ENCODE results near the gene XRRA1. TPM values are rescaled to one million over a fixed set of nuclear protein-coding genes. Genes with fewer than 3 reads are reported as not detected.

Gene XRRA1
- total and polyA plus RNA-seq, 11 donors = 3.9 to 26.6 (median 13.1) TPM

DNA sequence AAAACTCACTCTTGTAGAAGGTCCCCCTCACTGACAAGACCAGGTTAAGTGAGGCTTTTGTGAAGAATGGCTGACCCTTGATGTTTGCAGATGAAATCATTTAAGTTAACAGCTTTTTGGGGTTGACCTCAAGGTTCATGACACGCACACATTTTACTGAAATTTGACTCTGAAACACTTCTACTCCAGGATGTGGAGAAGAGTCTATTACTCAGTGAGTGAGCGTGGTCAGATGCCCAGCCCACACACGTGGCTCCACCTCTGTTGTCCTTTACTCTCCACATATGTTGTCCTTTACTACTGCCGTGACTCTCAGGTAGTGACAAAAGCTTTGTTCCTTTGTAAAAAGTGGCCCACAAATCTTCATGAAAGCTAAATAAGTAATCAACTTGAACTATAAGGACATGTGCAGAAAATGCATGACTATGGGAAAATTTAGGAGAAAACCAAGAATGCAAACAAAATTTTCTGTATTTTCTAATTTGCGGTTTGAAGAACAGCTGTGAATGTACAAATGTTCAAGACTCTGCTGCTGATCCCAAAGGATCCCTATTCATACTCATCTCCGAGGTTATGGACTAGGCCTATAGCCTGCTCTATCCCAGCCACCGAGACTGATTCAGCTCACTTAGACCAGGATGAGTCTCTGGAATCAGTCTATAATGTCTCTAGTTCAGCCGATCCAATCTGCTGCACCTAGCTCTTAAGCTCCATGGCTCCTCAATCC is 22.4 kb downstream of the XRRA1 start:
- Histone ChIP-seq H3K4me1 (no peaks in the 10 kb centered on the region), H3K4me3 (no peak overlapping the region), H3K27ac (no peak overlapping the region), H3K9me3 (no peaks in the 10 kb centered on the region), H3K27me3 (no peaks in the 10 kb centered on the region), H3K36me3 (peaks cover 0 to 85% (median 17%) of the 10 kb centered on the region in 9 donors)
- DNase-seq = no peak
- intact Hi-C loops (cut with DNase I) = loop anchor here in 6 of 10 donors (5.0 to 10.0 kb wide), 4 partner anchors 106 to 321 kb away; no protein-coding TSS in a partner anchor
- TF ChIP-seq, protein P1, sequence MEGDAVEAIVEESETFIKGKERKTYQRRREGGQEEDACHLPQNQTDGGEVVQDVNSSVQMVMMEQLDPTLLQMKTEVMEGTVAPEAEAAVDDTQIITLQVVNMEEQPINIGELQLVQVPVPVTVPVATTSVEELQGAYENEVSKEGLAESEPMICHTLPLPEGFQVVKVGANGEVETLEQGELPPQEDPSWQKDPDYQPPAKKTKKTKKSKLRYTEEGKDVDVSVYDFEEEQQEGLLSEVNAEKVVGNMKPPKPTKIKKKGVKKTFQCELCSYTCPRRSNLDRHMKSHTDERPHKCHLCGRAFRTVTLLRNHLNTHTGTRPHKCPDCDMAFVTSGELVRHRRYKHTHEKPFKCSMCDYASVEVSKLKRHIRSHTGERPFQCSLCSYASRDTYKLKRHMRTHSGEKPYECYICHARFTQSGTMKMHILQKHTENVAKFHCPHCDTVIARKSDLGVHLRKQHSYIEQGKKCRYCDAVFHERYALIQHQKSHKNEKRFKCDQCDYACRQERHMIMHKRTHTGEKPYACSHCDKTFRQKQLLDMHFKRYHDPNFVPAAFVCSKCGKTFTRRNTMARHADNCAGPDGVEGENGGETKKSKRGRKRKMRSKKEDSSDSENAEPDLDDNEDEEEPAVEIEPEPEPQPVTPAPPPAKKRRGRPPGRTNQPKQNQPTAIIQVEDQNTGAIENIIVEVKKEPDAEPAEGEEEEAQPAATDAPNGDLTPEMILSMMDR (IDR thresholded peaks at IDR 0.05) = no peak
- no peak for TF ChIP-seq POLR2A (IDR thresholded peaks at IDR 0.05)
- ATAC-seq = no peak
- 88 to 94% (median 91%) methylated on average over 8 of the region's 8 CpGs for WGBS, 4 donors

DNA sequence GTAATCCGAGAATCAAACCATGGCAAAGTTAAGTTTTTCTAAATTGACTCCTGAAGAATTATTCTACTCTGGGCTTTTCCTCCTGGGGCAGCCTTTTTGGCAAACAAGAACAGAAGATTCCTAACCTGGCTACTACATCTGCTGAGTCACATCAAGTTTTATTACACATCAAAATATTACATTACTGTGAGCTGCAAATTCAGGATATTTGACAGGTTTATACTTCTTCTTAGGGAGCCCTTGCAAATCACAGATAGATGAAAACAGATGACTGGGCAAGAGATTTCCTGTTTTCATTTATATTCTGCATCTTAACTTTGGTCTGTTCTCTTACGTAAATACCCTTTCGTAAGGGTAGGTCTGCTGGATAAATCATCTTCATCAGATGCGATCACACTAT is 23.6 kb downstream of the XRRA1 start:
- intact Hi-C loops (cut with DNase I) = loop anchor here in 6 of 10 donors (5.0 to 10.0 kb wide), 4 partner anchors 107 to 322 kb away; no protein-coding TSS in a partner anchor
- ATAC-seq (no peak), DNase-seq (no peak)
- Histone ChIP-seq H3K36me3 (peaks cover 0 to 85% (median 22%) of the 10 kb centered on the region in 9 donors), H3K4me3 (no peak overlapping the region), H3K27ac (no peak overlapping the region), H3K4me1 (no peaks in the 10 kb centered on the region), H3K9me3 (no peaks in the 10 kb centered on the region), H3K27me3 (no peaks in the 10 kb centered on the region)
- TF ChIP-seq, protein P1 (IDR thresholded peaks at IDR 0.05) = no peak
- TF ChIP-seq POLR2A (IDR thresholded peaks at IDR 0.05) = no peak
- WGBS, 4 donors = 89 to 97% (median 95%) methylated on average over 4 of the region's 4 CpGs

DNA sequence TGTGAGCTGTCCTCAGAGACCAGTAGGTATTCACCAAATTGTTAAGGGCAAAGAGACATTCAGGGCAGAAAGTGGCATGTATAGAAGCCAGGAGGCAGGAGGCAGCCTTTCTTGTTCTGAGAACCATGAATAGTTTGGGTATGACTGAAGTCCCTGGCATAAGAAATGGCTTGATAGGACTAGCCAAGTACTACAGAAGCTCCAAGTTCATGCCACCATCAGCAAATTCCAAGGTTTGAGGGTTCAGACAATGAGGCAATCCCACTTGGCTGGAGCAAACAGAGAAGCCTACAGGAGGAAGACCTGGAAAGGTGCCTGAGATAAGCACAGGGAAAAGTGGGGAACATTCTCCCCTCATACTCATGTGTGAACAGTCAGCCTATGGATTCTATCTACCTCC is 25.8 kb downstream of the XRRA1 start:
- no peak for TF ChIP-seq POLR2A (IDR thresholded peaks at IDR 0.05)
- TF ChIP-seq, protein P1 (IDR thresholded peaks at IDR 0.05) = no peak
- ATAC-seq = no peak
- H3K36me3 ChIP-seq = peaks cover 0 to 85% (median 38%) of the 10 kb centered on the region in 9 donors
- intact Hi-C loops (cut with DNase I) = loop anchor here in 2 of 10 donors (10.0 kb wide), 1 partner anchor 222 kb away; no protein-coding TSS in a partner anchor
- no peak for DNase-seq
- no peaks in the 10 kb centered on the region for H3K27me3 ChIP-seq
- no peak overlapping the region for H3K27ac ChIP-seq
- H3K4me3 ChIP-seq = no peak overlapping the region
- no peaks in the 10 kb centered on the region for H3K4me1 ChIP-seq
- H3K9me3 ChIP-seq = no peaks in the 10 kb centered on the region

DNA sequence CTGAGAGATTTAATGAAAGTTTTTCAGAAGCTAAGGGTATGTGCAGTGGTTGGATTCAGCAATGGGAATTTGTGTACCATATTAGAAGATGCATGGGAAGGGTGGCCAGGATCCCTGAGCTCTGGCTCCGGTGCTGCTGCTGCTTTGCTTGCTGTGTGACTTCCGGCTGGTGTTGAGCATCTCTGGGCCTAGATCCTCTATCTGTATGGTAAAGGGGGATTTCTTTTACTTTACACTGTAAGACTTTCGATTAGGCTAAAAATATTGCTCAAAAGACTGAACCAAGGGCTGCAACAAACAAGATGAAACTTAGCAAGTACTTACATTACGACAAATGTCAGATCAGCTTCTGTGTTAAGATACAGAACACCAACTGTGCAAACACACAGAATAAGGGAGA is 39.1 kb downstream of the XRRA1 start:
- WGBS, 4 donors = 71 to 94% (median 83%) methylated on average over 4 of the region's 4 CpGs
- Histone ChIP-seq H3K4me3 (no peak overlapping the region), H3K9me3 (no peaks in the 10 kb centered on the region), H3K27me3 (no peaks in the 10 kb centered on the region), H3K27ac (peak overlapping the region in 4 of 12 donors; percentile 6 to 73 (median 32)), H3K4me1 (peaks cover 0 to 26% (median 8%) of the 10 kb centered on the region in 12 donors), H3K36me3 (peaks cover 0 to 97% (median 55%) of the 10 kb centered on the region in 9 donors)
- ATAC-seq (no peak), DNase-seq (no peak)
- no peak for TF ChIP-seq POLR2A (IDR thresholded peaks at IDR 0.05)
- TF ChIP-seq, protein P1 (IDR thresholded peaks at IDR 0.05) = no peak
- intact Hi-C loops (cut with DNase I) = no loop called here

Data from heart left ventricle (tissue), 16 donors.